HuH-7 (cell line): ENCODE data around the gene KCNQ4.

Source experiments
- DNase-seq: peaks from one replicate; pipeline ENCODE4 v3.0.0; 2011; ENCODE audit warnings: low spot score

Gene KCNQ4

DNA sequence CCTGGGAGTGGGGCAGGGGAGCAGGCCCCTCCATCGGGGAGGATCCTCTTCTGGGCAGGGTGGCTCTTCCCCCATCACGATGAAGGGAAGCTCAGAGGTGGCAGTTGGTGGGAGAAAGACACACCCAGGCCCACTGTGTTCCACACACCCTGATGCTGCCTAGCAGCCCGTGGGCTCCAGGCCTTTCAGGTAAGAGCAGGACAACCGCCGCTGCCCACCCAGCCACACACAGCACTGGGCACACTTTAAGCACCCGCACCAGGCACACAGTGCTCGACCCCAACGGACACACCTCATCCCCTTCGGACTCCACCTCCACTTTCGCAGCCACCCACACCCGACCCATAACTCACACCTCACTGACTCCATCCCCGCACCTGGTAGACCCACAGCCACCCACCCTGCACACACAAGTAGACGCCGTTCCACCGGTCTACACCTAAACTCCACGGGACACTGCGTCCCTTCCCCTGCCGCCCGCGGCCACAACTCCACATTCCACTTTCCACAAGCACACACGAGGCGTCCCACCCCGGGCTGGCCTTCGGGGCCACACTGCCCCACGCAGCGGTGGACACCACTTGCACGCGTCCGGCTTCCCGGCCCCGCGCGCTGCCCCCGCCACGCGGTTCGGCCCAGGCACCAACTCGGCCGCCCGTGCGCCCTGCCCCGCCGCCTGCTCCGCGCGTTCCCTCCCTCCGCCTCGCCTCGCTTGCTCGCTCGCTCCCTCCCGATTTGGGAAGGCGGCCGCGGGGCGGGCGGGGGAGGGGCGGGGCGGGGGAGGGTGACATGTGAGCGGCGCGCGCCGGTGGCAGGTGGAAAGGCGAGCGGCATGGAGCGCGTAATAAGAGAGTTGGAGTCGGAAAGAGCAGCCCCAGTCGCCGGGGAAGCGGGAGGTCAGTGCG is at the start of gene KCNQ4:
KCNQ4 (plus strand) TSS at position 787 of the 905 bp plus-strand sequence. CDS start 307 bp downstream, outside the sequence.
- peak; percentile 67 for DNase-seq

DNA sequence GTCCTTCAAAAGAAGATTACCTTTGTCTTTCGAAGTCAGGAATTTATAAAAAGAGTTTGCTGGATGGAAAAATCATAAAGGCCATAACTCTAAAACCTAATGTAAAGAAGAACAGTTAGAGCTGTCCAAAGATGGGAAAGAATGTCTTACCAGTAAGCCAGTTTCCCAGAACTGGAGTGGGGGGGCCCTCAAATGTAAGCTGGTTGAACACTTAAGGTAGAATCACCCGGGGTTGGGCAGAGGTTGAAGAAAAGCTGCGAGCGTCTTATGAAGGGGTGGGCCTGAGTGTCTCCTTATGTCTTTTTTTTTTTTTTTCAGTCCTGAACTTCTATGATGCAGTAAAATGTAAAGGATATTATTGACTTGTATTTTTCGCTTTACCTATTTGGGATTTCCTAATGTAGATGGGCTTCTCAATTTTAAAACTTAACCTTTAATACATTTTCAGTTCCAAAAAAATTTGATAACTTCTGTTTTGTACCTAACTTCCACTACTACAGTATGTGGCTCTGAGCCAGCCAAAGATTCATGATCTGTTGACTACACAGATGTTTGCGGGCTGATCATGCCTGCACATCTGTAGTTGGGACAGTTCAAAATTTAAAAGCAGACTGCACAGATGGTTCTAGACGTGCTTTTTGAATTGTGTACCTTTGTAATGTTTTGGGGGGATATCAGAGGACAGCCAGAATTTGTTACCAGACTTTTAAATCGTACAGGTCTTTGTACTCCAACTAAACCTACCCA is 48.5 kb upstream of the KCNQ4 start:
- no peak for DNase-seq

DNA sequence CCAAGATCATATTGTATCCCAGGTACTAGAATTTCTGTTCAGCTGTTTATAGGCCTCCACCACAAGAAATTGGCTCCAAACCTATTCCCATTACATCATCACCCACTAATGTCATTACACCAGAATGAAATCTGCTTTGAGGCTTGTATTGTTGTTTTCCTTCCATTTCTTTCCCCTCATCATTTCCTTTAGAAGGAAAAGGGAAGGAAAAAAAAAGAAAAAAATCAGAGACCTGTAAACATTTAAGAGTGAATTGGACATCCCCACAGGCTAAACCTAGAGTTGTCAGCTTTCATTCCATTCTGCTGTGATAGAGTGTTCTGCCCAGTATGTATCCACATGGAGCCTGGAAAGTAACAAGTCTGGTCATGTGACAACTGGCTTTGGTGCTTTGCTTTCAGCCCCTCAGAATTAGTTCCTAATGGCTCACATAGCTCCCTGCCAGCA is 47.5 kb upstream of the KCNQ4 start:
- DNase-seq: no peak

DNA sequence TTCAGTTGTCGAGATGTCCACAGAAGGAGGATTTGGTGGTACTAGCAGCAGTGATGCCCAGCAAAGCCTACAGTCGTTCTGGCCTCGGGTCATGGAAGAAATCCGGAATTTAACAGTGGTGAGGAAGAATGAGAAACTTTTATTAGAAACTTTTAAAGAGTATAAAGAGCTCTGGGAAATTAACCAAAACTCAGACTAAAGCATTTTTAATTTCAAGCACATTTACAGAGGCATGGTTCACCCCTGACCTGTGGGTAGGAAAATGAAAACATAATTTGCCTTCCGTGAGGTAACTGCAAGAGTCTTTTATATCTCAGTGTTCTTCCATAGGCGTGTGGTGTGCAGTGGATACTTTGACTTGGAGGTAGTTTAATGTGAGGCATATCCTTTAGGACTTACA is 44.8 kb upstream of the KCNQ4 start:
- DNase-seq: no peak

DNA sequence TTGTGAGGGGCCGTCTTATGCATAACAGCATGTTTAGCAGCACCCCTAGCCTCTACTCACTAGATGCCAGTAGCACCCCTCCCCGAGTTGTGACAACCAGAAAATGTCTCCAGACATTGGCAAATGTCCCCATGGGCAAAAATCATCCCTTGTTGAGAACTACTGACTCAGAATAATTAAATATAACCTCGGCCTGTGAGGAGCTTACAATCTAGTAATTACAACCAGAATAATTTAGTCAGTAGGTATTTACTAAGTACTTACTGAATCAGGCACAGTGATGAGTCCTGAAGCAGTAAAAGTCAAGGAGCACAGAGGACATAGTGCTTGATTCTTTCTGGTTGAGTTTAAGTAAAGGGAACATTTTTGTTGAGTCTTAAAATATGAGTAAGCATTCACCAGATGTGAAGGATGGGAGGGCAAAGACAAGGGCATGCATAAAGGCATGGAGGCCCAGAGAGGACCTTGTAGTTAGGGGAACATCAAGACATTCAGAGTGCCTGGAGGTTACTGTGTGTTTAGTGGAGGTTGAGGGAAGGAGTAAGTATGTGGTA is 44.1 kb upstream of the KCNQ4 start:
- DNase-seq: no peak

DNA sequence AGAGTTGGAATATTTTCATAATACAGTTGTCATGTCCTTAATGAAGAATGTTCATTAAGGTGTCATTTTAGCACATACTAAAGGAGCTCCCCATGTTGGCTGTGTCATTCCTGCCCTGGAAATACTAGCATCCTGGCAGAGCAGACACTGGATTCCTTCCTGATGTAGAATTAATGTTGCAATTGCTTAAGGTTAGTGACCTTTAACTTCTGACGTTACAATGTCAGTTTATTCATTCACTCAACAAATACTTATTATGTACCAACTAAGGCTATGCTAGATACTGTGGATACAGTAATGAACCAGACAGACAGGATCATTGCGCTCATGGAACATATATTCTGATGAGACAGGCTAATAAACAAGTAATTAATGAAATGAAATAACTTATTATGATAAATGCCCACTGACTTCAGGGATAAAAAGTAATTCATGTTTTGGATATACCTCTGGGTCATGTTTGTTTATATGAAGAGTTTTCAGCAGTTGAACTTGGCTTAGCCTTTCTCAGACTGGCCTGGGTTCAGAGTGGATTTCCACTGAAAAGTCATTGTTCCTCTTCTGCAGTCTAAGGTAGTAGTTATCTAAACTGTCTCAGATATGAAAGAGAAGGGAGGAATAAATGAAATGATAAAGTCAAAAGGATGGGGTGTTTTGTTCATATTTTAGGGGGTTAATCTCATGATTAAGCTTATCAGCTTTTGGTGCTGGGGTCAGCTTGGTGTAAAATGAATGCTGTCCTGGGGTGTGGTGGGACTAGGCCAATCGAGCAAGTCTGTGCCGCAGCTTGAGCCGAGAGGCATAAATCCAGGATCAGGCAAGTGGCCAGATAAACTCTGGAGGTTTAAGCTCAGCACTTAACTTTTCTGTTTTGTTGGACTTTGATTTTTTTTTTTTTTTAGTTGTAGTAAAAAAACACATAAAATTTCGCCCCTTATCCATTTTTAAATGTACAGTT is 43.3 kb upstream of the KCNQ4 start:
- no peak for DNase-seq

DNA sequence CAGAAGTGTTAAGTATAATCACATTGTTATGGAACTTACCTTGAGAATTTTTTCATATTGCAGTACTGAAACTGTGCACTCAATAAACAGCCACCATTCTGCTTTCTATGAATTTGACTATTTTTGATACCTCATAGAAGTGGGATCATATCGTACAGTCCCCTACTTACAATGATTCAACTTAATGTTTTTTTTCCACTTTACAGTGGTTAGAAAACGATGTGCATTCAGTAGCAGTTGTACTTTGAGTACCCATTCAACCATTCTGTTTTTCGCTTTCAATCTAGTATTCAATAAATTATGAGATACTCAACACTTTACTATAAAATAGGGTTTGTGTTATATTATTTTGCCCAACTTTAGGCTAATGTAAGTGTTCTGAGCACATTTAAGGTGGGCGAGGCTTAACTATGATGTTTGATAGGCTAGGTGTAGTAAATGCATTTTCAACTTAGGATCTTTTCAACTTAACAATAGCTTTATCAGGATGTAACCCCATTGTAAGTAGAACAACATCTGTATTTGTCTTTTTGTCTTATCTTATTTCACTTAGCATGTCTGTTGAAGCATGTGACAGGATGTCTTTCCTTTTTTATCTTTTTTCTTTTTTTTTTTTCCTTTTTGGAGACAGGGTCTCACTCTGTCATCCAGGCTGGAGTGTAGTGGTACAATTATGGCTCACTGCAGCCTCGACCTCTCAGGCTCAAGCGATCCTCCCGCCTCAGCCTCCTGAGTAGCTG is 42.4 kb upstream of the KCNQ4 start:
- no peak for DNase-seq

DNA sequence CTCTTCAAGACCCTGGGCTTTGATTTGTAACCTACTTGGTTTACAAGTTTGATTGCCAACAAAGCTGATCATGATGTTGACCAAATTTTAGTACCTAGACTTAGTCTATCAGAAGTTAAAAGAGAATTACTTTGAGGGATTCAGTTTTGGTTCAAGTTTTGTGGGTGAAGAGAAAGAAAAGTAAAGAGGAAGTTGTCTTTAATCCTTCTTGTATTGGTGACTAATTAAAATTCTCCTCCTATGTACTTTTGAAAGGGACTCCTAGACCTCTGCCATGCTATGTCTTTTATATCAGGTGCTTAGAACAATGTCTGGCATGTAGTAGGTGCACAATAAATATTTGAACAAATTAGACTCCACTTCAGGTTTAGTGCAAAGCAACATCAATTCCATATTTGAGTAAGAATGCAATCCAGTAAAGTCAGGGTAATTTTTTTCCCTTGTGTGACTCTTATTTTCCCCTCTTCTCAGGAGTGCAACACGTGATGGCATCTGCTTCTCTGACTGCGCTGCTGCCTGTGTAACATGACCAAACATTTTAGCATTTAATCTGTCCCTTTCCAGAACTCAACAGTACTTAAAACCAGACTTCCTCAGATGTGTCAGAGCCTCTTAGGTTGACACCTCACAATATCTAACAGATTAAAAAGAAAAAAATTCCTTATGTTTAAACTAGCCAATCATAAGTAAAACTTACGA is 41.1 kb upstream of the KCNQ4 start:
- DNase-seq: no peak

DNA sequence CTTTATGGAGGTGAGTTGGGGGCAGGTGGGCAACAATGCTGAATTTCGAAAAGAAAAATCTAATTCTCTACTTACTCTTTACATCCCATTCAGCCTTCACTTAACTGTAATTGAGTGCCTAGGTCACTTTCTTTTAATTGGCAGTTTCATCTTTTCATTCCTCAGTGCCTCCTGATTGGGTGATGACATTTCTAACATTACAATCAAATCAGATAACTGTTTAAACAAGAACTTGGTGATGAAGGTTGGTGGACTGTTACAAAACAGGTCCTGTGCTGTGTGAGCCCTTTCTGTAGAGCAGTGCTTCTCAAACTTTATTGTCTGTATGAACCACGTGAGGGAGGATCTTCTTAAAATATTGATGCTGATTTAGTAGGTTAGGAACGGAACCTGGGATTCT is 40.1 kb upstream of the KCNQ4 start:
- DNase-seq: no peak

DNA sequence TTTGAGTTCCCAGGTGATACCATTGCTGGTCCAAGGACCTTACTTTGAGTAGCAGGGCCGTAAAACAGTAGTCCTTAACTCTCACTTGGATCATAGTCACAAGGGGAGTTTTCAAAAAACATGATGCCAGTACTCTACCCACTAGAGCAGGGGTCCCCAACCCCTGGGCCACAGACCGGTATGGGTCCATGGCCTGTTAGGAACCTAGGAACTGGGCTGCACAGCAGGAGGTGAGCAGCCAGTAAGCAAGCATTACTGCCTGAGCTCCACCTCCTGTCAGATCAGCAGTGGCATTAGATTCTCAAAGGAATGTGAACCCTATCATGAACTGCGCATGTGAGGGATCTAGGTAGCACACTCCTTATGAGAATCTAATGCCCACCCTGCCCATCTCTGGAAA is 39.7 kb upstream of the KCNQ4 start:
- DNase-seq: no peak

DNA sequence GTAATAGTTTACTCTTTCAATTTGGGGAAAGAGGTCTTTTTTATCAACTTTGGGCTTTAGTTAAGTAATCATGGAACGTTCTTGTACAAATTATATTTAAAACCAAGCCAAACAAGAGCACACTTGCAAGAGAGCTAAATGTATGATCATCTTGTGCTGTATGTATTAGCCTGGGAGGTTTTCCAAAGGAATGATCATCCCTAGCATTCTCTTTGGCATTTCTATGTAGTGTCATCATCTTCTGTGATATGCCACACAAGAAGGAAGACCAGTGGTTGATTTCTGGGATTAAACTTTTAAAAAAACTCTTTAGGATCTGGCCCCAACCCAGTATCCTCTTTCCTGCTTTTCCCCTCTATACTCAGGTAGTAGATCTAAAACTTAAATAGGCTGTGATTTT is 38.4 kb upstream of the KCNQ4 start:
- no peak for DNase-seq

DNA sequence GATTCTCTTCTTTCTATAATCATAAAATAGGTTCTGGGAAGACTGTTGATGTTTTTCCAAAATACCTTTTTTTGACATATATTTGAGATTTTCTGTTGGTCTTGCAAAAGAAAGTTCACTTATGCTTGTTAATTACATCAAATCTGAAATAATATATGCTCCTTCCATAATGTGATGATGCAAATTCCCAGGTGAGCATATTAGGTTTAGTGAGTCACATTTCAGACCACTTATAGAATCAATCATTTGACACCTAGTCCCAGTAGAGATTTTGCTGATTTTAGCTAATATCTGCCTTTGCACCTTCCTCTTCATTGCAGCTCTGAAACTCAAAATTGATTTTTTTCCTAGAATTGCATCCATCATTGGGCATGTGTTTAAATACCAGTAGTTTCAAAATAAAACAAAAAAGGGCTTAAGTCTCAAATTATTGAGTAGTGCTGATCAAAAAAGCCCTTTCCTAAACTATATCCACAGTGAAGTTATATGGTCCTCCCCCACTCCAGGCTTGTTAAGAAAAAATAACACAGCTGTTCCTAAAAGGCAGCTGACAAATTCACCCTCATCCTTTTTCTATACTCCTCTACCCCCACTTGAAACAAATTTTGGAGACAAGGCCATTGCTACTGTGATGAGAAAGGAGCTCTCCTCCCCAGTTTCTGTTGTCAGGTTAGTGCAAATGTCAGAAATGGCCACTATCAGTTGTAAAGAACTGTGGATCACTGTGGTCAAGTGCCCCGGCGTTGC is 37.1 kb upstream of the KCNQ4 start:
- DNase-seq: no peak

DNA sequence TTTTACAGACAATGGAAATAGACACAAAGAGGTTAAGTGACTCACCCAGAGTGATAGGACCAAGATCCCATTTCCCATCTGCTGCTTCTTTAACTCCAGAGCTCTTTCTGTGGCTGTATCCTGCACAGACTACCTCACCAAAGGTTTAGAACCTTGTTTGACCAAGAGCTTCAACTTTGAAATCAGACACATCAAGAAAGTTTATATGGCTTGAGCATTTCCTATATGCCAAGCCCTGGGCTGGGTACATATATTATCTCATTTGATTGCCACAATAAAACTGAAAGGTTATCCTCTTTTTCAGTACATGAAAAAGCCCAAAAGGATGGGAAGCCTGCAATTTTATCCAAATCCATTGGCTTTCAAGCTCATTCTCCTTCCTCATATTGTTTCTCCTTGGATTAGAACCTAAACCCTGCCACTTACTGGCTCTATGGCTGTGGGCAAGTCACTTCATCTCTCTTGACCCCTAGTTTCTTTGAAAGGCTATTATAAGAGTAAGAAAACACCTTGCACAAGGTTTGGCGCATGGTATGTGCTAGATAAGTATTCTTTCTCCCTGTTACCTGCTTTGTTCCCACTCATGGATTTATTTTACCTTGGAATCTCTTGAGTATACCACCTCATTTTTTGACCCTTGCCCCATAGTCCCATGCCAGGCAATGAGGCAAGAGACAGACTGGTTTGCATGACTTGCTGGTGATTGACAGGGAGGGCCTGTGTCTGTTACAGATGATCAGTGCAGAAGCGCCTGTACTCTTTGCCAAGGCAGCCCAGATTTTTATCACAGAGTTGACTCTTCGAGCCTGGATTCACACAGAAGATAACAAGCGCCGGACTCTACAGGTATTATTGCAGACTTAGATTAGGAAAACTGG is 34.5 kb upstream of the KCNQ4 start:
- DNase-seq: no peak

DNA sequence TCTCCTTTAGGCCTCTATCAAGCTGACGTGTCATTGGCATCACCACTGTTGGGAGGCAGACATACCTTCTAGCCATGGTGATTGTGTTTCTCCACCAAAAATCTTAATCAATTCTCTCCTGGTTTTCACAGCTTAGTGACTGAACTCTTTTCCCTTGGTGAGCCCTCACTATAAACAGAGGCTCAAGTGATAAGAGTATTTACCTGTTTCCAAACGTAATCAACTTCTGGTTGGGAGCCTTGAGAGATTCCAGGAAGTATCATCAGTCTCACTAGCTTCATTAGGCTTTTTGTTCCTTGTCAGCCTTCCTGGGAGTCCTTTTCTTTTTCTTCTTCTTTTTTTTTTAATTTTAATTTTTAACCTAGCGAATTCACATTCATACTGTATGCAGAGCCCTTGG is 33.8 kb upstream of the KCNQ4 start:
- DNase-seq: peak; percentile 29

DNA sequence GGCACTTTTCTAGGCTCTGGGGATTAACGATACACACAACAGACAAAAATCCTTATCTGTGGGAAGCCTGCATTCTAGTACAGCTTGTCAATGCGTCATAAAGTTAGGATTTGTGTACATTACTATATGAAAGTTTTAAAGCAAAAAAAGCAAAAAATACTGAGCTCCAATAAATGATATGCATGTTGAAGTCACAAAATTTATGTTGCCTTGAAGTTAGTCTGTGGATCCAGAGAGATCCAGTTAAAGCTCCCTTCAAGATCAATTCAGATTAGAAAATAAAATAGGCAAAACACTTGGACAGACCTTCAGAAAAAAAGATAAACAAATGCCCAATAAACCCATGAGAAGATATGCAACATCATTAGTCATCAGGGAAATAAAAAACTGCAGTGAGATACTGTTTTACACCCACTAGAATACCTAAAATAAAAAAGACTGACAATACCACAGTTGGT is 33.1 kb upstream of the KCNQ4 start:
- no peak for DNase-seq

DNA sequence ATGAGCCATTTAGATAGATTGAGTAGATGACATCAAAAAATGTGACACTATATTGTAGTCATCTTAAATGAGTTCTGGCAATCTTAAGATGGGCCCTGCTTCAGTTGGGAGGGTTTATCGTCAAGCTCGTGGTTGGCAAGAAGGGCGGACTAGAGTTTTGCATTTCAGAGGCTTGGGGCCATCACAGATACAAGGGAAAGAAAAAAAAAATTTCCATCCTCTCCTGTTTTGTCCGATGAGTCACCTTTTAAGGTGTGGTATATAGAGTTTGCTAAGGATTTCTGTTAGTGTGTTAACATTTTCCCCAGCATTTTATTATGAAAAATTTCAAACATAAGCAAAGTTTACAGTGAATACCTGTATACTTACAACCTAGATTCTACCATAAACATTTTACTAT is 31.8 kb upstream of the KCNQ4 start:
- no peak for DNase-seq

DNA sequence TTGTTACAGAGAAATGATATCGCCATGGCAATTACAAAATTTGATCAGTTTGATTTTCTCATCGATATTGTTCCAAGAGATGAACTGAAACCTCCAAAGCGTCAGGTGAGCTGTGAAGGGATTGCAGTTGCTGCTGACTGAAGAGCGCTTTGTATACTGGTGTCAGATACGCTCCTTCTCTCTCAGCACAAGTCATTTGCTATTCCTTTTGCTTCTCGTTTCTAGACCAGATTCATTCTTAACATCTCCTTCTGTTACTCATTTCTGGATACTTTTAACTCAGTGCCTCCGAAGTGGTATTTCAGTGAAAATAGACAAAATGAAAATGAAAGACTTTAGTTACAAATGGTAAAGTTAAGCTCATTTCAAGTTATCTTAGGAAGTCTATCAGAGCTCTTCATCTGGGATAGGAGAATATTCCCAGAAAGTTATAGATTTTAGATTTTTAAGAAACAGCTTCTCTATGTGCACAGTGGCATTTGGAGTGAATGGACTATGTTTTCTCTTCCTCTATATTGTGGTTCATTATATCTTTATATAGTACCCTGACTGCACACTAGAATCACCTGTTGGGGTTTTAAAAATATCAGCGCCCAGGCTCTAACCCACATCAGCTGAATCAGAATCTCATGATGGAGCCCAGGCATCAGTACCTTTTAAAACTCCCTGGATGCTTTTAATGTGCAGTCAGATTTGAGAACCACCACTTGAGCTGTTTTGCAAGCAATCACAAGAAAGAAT is 30.3 kb upstream of the KCNQ4 start:
- no peak for DNase-seq

DNA sequence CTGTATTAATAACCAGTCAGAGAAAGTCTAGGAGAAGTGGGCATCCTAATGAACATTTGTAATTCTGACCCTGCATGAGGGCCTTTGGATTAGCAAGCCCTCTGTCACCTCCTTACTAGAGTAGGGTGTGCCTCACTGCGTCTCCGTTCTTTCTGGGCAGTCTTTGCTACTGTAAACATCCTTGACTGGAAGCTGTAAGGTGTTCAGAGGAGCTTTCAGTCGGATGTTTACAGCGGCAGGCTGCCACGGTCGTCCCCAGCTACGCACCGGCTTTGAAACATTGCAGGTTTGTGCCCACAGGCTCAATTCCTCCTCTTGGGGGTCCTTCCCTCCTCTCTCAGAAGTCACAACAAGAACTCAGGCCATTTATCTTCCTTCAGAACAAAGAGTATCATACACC is 29.4 kb upstream of the KCNQ4 start:
- DNase-seq: no peak
